GM11168 (cell line): ENCODE measurements around the gene FBH1.

Experiments
- in situ Hi-C: fragments of 300-500 bp; cut with MboI; formaldehyde crosslinking; loops from one replicate; pipeline ENCODE4 v1.12.0; 2022; ENCODE audit warnings: low sequenced_read_pairs; ENCODE audit not compliant: unreplicated experiment

The FBH1 gene

DNA sequence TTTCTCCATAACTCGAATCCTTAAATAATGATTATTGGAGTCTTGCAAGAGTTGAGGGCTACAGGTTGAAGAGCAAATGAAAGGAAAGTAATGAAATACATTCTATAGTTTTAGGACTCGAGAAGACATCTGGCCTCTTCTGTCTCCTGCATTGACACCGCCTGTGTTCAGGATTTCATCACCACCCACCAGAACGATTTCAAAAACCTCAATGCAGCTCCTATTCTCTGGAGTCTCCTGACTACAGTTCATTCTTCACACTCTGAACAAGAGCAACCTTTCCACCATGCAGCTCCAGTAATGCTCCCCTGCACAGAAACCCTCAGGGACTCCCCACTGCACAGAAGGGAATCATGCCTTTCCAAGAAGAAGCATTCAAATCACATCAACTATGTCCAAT lies 81.8 kb downstream of the FBH1 start:
- in situ Hi-C loops = no loop called here

DNA sequence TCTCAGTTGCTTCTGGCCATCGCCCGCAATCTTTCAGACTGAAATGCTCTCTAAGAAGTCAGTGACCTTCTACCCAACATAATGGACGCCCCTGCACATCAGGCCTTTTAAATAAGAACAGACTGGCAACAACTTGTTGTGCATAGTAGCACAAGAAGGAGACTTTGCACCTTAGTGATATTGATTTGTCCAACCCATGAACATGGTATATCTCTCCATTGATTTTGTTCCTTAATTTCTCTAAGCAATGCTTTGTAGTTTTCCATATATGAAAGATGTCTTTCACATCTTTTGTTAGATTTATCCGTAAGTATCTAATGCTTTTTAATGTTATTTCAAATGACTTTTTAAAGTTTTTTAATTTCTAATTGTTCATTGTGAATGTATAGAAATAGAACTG lies 83.0 kb downstream of the FBH1 start:
- in situ Hi-C loops = no loop called here

DNA sequence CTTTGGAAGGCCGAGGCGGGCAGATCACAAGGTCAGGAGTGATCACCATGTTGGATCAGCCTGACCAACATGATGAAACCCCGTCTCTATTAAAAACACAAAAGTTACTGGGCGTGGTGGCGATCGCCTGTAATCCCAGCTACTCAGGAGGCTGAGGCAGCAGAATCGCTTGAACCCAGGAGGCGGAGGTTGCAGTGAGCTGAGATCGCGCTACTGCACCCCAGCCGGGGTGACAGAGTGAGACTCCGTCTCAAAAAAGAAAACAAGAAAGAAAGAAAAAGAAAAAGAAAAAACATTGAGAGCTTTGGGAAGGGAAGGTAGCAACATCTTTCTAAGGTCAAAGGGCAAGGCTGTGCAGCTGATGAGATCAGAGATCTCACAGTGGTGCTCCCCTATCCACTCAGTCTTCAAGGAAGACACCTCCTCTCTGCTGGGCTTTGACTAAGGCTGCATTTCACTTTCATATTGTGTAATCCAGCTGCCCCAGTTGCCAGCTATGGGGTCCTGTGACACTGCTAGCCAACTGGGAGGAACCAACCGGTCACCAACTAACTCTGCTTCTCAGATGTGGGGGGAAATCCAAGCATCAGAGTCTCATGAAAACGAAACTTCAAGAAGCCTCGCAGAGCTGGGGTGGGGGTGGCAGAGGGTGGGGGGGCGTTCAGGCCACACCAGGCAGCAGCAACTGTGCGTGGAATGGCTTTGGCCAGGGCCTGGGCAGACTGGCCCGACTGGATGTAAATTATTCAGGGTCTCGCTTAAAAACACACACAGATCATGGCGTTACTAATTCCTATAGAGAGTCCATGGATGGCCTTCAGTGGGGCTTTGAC lies 85.8 kb downstream of the FBH1 start:
- in situ Hi-C loops = no loop called here

DNA sequence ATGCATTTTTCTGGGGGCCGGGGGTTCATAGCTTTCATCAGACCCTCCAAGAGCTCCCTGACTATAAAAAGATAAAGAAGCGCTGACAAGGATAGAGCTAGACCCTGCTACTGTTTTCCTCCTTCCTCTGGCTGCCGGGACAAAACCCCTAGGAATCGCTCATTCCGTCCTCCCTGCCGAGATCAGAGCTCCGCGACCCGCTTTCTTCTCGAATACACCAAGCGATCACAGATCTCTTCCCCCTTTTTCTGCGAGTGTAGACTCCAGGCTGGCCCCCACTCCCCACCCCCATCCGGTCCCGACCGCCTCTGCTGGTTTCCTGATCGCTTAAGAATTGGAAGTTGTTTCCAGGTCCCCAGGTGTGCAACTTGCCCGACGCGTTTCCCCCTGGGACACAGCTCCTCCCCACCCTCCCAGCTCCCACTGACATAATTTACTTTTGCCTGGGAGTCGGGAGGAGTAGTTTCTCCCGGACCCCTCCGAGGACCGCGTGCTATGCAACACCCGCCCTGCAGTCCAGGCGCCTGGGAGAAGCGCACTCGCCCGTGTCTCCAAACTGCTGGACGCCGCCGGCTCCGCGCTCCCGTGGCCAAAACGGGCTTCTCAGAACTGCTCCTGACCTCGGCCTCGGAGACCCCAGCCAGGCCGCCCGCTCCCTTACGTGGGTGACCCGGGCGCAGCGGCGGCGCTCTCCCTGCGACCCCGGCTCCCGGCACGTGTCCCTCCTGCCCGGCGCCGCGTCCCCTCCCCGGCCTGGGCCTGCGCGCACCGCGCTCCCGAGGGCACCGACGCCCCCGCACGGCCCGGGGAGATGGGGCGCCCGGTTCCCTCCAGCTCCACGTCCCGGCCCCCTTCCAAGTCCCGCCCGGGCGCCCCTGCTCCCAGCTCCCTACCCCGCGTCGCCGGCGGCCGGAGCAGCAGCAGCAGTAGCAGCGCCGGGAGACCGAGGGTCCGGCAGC lies 86.7 kb downstream of the FBH1 start:
- in situ Hi-C loops = no loop called here

GRCh38 chr10:5977471-5978229 lies 87.6 kb downstream of the FBH1 start, which contains the start of gene IL15RA:
Gene IL15RA (minus strand): TSS chr10:5977543. CDS start chr10:5977492, 51 bp downstream.
- in situ Hi-C loops = no loop called here

DNA sequence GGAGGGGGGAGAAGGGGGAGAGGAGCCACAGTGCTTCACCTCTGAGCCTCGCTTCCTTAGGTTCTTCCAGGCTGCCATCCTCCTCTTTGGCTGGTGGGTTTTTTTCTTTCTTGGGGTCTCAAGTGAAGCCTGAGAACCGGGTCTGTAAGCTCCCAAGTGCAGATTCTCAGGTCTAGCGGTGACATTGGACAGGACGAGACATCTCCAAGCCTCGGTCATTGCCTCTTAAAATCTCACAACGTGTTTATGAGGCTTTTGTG lies 88.1 kb downstream of the FBH1 start:
- in situ Hi-C loops = no loop called here

GRCh38 chr10:5981529-5981928 lies 91.5 kb downstream of the FBH1 start:
- in situ Hi-C loops = no loop called here

DNA sequence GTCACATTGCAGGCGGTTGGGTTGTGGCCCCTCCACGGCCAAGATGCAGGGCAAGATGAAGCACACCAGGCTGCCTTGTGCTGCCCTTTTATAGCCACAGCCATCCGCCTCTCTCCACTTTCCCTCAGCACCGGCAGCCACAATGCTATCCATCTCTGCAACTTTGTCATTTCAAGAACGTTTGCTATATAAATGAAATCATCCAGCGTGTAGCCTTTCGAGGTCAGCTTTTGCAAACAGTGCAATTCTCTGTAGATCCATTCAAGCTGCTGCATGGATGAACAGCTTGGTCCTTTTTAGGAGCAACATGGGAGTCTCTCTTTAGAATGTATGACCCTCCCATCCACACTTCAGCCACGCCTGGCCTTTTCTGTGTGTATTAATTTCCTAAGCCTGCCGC lies 93.7 kb downstream of the FBH1 start:
- in situ Hi-C loops = no loop called here

- in situ Hi-C loops = no loop called here
Measured at GRCh38 chr10:5985029-5985428, 95.0 kb downstream of the FBH1 start.
